Spleen (tissue), 3 donors: ENCODE results near the gene KRT17.

Experiments
- POLR2A ChIP-seq, 3 donors: fragments of 450-650 bp; IDR thresholded peaks; one replicate each; pipeline ENCODE4 v1.5.1; 2017; ENCODE audit warnings: antibody characterized with exemption in 3 of 3, mild to moderate bottlenecking in 1 of 3
- POLR2AphosphoS5 ChIP-seq, 3 donors: sonication (generic); formaldehyde crosslinking; IDR thresholded peaks; one replicate each; pipeline ENCODE4 v1.5.1; 2017; ENCODE audit warnings: antibody characterized with exemption in 3 of 3

- TF ChIP-seq POLR2A (IDR thresholded peaks at IDR 0.05) (no peak), POLR2AphosphoS5 (IDR thresholded peaks at IDR 0.05) (no peak)
Observed at GRCh38 chr17:41657936-41658335, 33.6 kb upstream of the KRT17 start.
